Measurements from ENCODE around the gene UBE2H. TPM values are rescaled to one million over a fixed set of nuclear protein-coding genes. Genes with fewer than 3 reads are reported as not detected.

UBE2H gene
- total RNA-seq, 1 donor from 2014 or later, result 68.5 TPM

GRCh38 chr7:129855935-129856717 is 96.6 kb downstream of the UBE2H start:
- Histone ChIP-seq H3K27ac (peak overlapping the region; percentile 66), H3K36me3 (no peaks in the 10 kb centered on the region), H3K27me3 (no peaks in the 10 kb centered on the region), H3K9me3 (no peaks in the 10 kb centered on the region), H3K4me1 (peaks cover 81% of the 10 kb centered on the region), H3K4me3 (no peak overlapping the region)
- DNase-seq (ENCODE audit: extremely low spot score in 2 of 2), result no peak
- TF ChIP-seq POLR2A (IDR thresholded peaks at IDR 0.05), result no peak
- TF ChIP-seq POLR2AphosphoS5 (IDR thresholded peaks at IDR 0.05; ENCODE audit: insufficient read depth in 1 of 2, low read depth in 1 of 2), result no peak
- TF ChIP-seq CTCF (IDR thresholded peaks at IDR 0.05), result no peak
- intact Hi-C loops (cut with DNase I), result no loop called here

GRCh38 chr7:129855234-129855673 is 97.5 kb downstream of the UBE2H start:
- peaks cover 73% of the 10 kb centered on the region for H3K4me1 ChIP-seq
- no peak for DNase-seq (ENCODE audit: extremely low spot score in 2 of 2)
- H3K27me3 ChIP-seq, result no peaks in the 10 kb centered on the region
- H3K4me3 ChIP-seq, result no peak overlapping the region
- intact Hi-C loops (cut with DNase I), result no loop called here
- TF ChIP-seq POLR2AphosphoS5 (IDR thresholded peaks at IDR 0.05; ENCODE audit: insufficient read depth in 1 of 2, low read depth in 1 of 2) (no peak), POLR2A (IDR thresholded peaks at IDR 0.05) (no peak), CTCF (IDR thresholded peaks at IDR 0.05) (no peak)
- H3K27ac ChIP-seq, result peak overlapping the region; percentile 66
- no peaks in the 10 kb centered on the region for H3K36me3 ChIP-seq
- H3K9me3 ChIP-seq, result no peaks in the 10 kb centered on the region

- intact Hi-C loops (cut with DNase I), result no loop called here
- no peak for TF ChIP-seq POLR2AphosphoS5 (IDR thresholded peaks at IDR 0.05; ENCODE audit: insufficient read depth in 1 of 2, low read depth in 1 of 2)
- no peak for TF ChIP-seq CTCF (IDR thresholded peaks at IDR 0.05)
- TF ChIP-seq POLR2A (IDR thresholded peaks at IDR 0.05), result no peak
- no peak for DNase-seq (ENCODE audit: extremely low spot score in 2 of 2)
- Histone ChIP-seq H3K9me3 (no peaks in the 10 kb centered on the region), H3K36me3 (no peaks in the 10 kb centered on the region), H3K4me3 (no peak overlapping the region), H3K27me3 (no peaks in the 10 kb centered on the region), H3K27ac (peak overlapping the region; percentile 66), H3K4me1 (peaks cover 67% of the 10 kb centered on the region)
Measured at GRCh38 chr7:129854401-129854800, 98.4 kb downstream of the UBE2H start.

- intact Hi-C loops (cut with DNase I), result no loop called here
- TF ChIP-seq POLR2A (IDR thresholded peaks at IDR 0.05), result no peak
- no peak for TF ChIP-seq POLR2AphosphoS5 (IDR thresholded peaks at IDR 0.05; ENCODE audit: insufficient read depth in 1 of 2, low read depth in 1 of 2)
- TF ChIP-seq CTCF (IDR thresholded peaks at IDR 0.05), result no peak
- no peaks in the 10 kb centered on the region for H3K9me3 ChIP-seq
- H3K36me3 ChIP-seq, result no peaks in the 10 kb centered on the region
- H3K4me1 ChIP-seq, result peaks cover 64% of the 10 kb centered on the region
- no peak overlapping the region for H3K4me3 ChIP-seq
- peak in 1 of 2 donors; percentile 18 for DNase-seq (ENCODE audit: extremely low spot score in 2 of 2)
- H3K27ac ChIP-seq, result peak overlapping the region; percentile 66
- H3K27me3 ChIP-seq, result no peaks in the 10 kb centered on the region
Measured at GRCh38 chr7:129853661-129854268, 99.0 kb downstream of the UBE2H start.

- TF ChIP-seq POLR2A (IDR thresholded peaks at IDR 0.05) (no peak), POLR2AphosphoS5 (IDR thresholded peaks at IDR 0.05; ENCODE audit: insufficient read depth in 1 of 2, low read depth in 1 of 2) (no peak), CTCF (IDR thresholded peaks at IDR 0.05) (no peak)
- intact Hi-C loops (cut with DNase I), result no loop called here
- no peak overlapping the region for H3K4me3 ChIP-seq
- H3K36me3 ChIP-seq, result no peaks in the 10 kb centered on the region
- no peak overlapping the region for H3K27ac ChIP-seq
- no peaks in the 10 kb centered on the region for H3K27me3 ChIP-seq
- H3K9me3 ChIP-seq, result no peaks in the 10 kb centered on the region
- H3K4me1 ChIP-seq, result peaks cover 51% of the 10 kb centered on the region
- DNase-seq (ENCODE audit: extremely low spot score in 2 of 2), result no peak
Measured at GRCh38 chr7:129851809-129852208, 101.0 kb downstream of the UBE2H start.
